GM18870 (cell line): ENCODE measurements around the gene MTX1.
"Not testable (repeated sequence)": the region's sequence is repeated elsewhere in the genome, so short reads cannot be mapped to it uniquely, and the experiment has no call there.

Experiments
- ATAC-seq: cut with Tn5 transposase; IDR thresholded peaks from one replicate; pipeline ENCODE4 v1.9.1; 2021; ENCODE audit warnings: moderate library complexity; ENCODE audit not compliant: unreplicated experiment

MTX1 gene

GRCh38 chr1:155188268-155188667, 20.2 kb upstream of the MTX1 start:
- no peak for ATAC-seq

GRCh38 chr1:155189926-155190325, 18.6 kb upstream of the MTX1 start:
- not testable (repeated sequence) for ATAC-seq

- ATAC-seq: no peak
These were observed 16.6 kb upstream of the MTX1 start for GRCh38 chr1:155191904-155192303.

- ATAC-seq: no peak
These were observed 15.9 kb upstream of the MTX1 start for GRCh38 chr1:155192346-155193274.

GRCh38 chr1:155193275-155193990, 15.1 kb upstream of the MTX1 start:
- no peak for ATAC-seq

- not testable (repeated sequence) for ATAC-seq
These were observed 14.6 kb upstream of the MTX1 start for GRCh38 chr1:155193991-155194240.

- no peak for ATAC-seq
These were observed 13.0 kb upstream of the MTX1 start for GRCh38 chr1:155195201-155196102.

- no peak for ATAC-seq
These were observed 12.2 kb upstream of the MTX1 start for GRCh38 chr1:155196103-155196892.

GRCh38 chr1:155196893-155197638, 11.4 kb upstream of the MTX1 start:
- ATAC-seq: no peak

GRCh38 chr1:155197901-155198546, 10.5 kb upstream of the MTX1 start:
- ATAC-seq: no peak

- ATAC-seq: no peak
These were observed 10.0 kb upstream of the MTX1 start for GRCh38 chr1:155198547-155198906.

GRCh38 chr1:155199792-155200191, 8.7 kb upstream of the MTX1 start:
- no peak for ATAC-seq

- no peak for ATAC-seq
These were observed 7.6 kb upstream of the MTX1 start for GRCh38 chr1:155200920-155201319.

- no peak for ATAC-seq
These were observed 6.3 kb upstream of the MTX1 start for GRCh38 chr1:155202198-155202597.

GRCh38 chr1:155202731-155203515, 5.6 kb upstream of the MTX1 start:
- ATAC-seq: no peak

GRCh38 chr1:155205035-155205434, 3.5 kb upstream of the MTX1 start:
- no peak for ATAC-seq

- ATAC-seq: no peak
These were observed 2.4 kb upstream of the MTX1 start for GRCh38 chr1:155205969-155206593.
